ENCODE measurements around the gene CCR6.

Gene CCR6

GRCh38 chr6:167098825-167099225 is 24.1 kb upstream of the CCR6 start:
- POLR2A ChIA-PET = no interaction called here
- DNase-seq (ENCODE audit: low read depth, low spot score) = no peak
- no peak overlapping the region for H3K4me3 ChIP-seq (ENCODE audit: low read depth, low read length)
- CTCF ChIA-PET = no interaction called here
- TF ChIP-seq, protein P1, sequence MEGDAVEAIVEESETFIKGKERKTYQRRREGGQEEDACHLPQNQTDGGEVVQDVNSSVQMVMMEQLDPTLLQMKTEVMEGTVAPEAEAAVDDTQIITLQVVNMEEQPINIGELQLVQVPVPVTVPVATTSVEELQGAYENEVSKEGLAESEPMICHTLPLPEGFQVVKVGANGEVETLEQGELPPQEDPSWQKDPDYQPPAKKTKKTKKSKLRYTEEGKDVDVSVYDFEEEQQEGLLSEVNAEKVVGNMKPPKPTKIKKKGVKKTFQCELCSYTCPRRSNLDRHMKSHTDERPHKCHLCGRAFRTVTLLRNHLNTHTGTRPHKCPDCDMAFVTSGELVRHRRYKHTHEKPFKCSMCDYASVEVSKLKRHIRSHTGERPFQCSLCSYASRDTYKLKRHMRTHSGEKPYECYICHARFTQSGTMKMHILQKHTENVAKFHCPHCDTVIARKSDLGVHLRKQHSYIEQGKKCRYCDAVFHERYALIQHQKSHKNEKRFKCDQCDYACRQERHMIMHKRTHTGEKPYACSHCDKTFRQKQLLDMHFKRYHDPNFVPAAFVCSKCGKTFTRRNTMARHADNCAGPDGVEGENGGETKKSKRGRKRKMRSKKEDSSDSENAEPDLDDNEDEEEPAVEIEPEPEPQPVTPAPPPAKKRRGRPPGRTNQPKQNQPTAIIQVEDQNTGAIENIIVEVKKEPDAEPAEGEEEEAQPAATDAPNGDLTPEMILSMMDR (IDR thresholded peaks at IDR 0.05; ENCODE audit: insufficient read depth, low read length, missing control alignments) = no peak

DNA sequence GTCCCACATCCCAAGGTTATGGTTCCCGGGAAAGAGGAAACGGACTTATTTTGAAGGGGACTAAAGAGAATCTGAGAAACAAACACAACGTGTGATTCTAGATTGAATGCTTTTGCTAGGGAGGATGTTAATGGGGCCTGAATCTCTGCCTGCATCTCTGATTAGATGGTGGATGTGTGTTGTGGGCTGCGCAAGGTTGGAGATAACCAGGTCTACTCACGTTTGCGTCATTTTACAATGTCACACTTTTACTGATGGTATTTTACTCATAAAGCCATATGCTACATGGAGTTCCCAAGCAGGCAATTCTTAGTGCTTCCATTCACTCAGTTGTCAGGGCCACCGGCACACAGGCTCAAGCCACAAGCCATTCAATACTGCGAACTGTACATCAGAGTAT is 23.2 kb upstream of the CCR6 start:
- no peak overlapping the region for H3K4me3 ChIP-seq (ENCODE audit: low read depth, low read length)
- POLR2A ChIA-PET = no interaction called here
- DNase-seq (ENCODE audit: low read depth, low spot score) = no peak
- CTCF ChIA-PET = no interaction called here
- TF ChIP-seq, protein P1 (IDR thresholded peaks at IDR 0.05; ENCODE audit: insufficient read depth, low read length, missing control alignments) = no peak

DNA sequence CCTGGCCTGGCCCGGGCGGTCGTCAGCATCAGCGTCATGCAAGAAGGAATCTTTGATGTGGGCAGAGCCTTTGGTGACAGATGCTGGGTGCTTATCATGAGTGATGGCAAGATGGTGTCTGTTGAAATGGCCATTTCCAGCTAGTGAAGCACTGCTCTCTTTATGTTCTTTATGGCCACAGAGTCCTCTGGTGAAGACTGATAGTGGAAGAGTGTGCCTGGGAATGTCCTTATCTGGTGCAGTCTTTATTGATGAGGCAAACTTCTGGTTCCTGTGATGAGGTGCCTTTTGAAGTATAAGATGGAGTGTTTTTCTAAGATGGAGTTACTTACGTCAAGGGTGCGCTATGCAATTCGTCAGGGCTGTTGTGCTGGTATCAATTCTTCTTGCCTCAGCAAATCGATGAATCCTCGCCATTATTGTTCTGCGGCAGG is 22.6 kb upstream of the CCR6 start:
- TF ChIP-seq, protein P1 (IDR thresholded peaks at IDR 0.05; ENCODE audit: insufficient read depth, low read length, missing control alignments) = no peak
- ChIA-PET CTCF (no interaction called here), POLR2A (no interaction called here)
- DNase-seq (ENCODE audit: low read depth, low spot score) = no peak
- no peak overlapping the region for H3K4me3 ChIP-seq (ENCODE audit: low read depth, low read length)

DNA sequence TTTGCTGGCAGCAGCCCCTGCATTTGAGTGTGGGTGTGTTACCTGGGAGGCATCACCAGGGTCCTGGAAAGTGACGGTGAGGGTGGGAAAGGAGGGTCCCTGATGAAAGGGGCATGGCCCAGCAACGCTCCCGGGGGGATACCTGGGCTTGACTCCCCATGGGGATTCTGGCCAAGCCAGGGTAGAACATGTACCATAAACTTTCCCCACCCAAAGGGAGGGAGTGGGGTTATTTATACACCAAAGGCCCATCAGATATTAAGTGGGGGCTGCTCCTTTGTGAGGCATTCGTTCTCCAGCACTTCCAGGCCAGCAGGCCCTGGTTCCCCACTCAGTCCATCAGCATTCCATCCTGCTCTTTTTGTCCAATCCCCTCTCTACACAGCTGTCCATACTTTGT is 20.6 kb upstream of the CCR6 start:
- ChIA-PET CTCF (no interaction called here), POLR2A (no interaction called here)
- H3K4me3 ChIP-seq (ENCODE audit: low read depth, low read length) = no peak overlapping the region
- TF ChIP-seq, protein P1 (IDR thresholded peaks at IDR 0.05; ENCODE audit: insufficient read depth, low read length, missing control alignments) = no peak
- no peak for DNase-seq (ENCODE audit: low read depth, low spot score)

DNA sequence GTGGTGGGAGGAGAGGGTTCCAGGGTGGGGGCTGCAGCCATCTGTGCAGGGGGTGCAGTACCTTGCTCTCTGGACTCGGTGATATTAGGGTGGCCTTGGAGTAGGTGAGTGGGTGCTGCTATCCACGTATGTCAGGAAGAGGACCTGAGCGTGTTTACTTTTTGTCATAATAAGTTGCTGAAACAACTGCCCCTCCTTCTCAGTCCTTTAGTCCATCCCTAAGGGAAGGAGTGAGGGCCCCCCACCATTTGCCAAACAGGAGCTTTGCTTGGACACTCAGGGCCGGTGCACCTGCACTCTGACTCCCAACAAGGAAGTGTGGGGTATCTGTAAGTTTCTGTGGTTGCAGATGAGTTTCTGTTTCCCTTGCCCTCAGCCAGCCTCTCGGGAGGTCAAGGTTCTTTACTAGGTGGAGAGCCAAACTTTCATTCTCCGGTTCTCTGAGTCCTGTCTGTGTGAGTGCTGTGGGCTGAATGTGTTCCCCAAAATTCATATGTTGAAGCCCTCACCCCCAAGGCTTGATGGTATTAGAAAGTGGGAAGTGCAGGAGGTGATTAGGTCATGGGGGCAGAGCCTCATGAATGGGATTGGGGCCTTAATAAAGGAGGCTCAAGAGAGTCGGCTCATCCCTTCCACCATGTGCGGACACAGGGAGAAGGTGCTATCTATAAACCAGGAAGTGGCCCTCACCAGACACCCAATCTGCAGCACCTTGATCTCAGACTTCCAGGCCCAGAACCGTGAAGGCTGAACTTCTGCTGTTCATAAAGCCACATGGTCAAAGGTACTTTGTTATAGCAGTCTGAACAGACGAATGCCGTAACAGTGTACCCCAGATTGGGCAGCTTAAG is 19.6 kb upstream of the CCR6 start:
- ChIA-PET POLR2A (no interaction called here), CTCF (no interaction called here)
- TF ChIP-seq, protein P1 (IDR thresholded peaks at IDR 0.05; ENCODE audit: insufficient read depth, low read length, missing control alignments) = no peak
- no peak for DNase-seq (ENCODE audit: low read depth, low spot score)
- no peak overlapping the region for H3K4me3 ChIP-seq (ENCODE audit: low read depth, low read length)

GRCh38 chr6:167104388-167104787 is 18.5 kb upstream of the CCR6 start:
- no peak for DNase-seq (ENCODE audit: low read depth, low spot score)
- ChIA-PET CTCF (no interaction called here), POLR2A (no interaction called here)
- TF ChIP-seq, protein P1 (IDR thresholded peaks at IDR 0.05; ENCODE audit: insufficient read depth, low read length, missing control alignments) = no peak
- H3K4me3 ChIP-seq (ENCODE audit: low read depth, low read length) = no peak overlapping the region
